Caki2 (cell line): ENCODE data around the gene SGO2. TPM values are rescaled to one million over a fixed set of nuclear protein-coding genes. Genes with fewer than 3 reads are reported as not detected.

Source experiments
- DNase-seq: peaks from one replicate; pipeline ENCODE4 v3.0.0-alpha.2; 2015; ENCODE audit warnings: low read depth
- in situ Hi-C: cut with HindIII; loops from 2 replicates; pipeline ENCODE4 v1.10.0; 2016; ENCODE audit warnings: low sequenced_read_pairs, low pct_unique_long_range_greater_than_20kb, mixed read lengths
- total RNA-seq: library from RNA; depleted of rRNA; stranded (reverse); fragments of >200 nt; shearing (Covaris generic); gene quantifications from 2 replicates; pipeline ENCODE4 v1.2.3, GENCODE V29; 2014; ENCODE audit warnings: low replicate concordance; rRNA removed

SGO2 gene, protein sequence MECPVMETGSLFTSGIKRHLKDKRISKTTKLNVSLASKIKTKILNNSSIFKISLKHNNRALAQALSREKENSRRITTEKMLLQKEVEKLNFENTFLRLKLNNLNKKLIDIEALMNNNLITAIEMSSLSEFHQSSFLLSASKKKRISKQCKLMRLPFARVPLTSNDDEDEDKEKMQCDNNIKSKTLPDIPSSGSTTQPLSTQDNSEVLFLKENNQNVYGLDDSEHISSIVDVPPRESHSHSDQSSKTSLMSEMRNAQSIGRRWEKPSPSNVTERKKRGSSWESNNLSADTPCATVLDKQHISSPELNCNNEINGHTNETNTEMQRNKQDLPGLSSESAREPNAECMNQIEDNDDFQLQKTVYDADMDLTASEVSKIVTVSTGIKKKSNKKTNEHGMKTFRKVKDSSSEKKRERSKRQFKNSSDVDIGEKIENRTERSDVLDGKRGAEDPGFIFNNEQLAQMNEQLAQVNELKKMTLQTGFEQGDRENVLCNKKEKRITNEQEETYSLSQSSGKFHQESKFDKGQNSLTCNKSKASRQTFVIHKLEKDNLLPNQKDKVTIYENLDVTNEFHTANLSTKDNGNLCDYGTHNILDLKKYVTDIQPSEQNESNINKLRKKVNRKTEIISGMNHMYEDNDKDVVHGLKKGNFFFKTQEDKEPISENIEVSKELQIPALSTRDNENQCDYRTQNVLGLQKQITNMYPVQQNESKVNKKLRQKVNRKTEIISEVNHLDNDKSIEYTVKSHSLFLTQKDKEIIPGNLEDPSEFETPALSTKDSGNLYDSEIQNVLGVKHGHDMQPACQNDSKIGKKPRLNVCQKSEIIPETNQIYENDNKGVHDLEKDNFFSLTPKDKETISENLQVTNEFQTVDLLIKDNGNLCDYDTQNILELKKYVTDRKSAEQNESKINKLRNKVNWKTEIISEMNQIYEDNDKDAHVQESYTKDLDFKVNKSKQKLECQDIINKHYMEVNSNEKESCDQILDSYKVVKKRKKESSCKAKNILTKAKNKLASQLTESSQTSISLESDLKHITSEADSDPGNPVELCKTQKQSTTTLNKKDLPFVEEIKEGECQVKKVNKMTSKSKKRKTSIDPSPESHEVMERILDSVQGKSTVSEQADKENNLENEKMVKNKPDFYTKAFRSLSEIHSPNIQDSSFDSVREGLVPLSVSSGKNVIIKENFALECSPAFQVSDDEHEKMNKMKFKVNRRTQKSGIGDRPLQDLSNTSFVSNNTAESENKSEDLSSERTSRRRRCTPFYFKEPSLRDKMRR
- 5.2 and 7.1 TPM in 2 replicates for total RNA-seq

DNA sequence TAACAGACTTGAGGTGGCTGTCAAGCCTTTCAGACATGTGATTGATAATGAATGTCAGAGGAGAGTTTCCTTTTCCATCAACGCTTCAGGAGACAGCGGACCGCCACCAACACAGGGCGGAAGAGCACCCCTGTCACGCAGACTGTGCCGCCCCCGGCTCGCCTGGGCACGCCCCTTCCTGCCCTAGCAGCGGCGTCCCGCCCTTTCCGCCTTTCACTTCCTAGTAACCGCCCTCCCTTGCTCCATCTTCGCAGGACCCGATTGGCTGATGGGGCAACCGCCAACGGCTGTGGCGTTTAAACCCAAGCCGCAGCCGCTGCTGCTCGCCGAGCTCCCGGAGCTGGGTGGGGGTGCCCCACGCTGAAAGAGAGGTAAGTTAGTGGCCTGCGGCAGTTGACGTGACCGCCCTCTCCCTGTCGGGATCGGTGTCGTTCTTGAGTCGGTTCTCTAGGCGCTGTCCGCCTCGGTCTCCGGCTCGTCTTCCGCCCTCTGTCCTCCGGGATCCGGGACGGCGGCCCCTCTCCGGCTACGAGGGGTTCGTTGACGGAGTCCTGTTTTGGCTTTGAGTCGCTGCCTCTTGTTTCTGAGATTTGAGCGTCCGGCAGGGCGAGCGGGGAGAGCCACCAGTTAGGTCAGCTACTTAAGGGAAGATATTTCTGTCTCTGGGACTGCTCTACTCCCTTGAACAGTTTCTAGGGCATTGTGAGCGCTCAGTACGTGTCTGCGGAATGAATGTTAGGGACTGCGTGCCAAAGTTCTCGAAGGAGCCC lies at the start of gene SGO2:
TSS of gene SGO2 (plus strand) at position 326 of the 770 bp plus-strand sequence. CDS start 6,769 bp downstream, outside the sequence.
- peak; percentile 95 for DNase-seq
- in situ Hi-C loops, result no loop called here

DNA sequence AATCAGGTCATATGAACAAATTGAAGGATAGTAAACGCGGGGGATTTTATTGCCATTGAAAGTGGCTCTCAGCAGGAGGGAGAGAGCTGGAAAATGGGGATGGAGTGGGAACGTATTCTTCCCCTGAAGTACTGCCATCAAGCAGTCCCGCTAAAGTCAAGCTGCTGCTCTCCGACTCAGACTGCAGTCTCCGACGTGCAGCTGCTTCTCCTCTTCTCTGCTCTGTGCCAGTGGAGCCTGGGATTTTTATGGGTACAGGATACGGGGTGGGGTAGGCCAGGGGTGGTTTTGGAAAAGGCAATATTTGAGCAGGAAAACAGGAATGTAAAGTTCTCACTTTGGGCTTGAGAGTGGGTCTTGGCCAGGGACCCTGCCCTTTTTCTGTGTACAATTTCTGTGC lies 49.2 kb upstream of the SGO2 start:
- no peak for DNase-seq
- in situ Hi-C loops, result loop anchor here (25.0 kb wide), 1 partner anchor 165 kb away; the partner anchor contains the start of gene SPATS2L

DNA sequence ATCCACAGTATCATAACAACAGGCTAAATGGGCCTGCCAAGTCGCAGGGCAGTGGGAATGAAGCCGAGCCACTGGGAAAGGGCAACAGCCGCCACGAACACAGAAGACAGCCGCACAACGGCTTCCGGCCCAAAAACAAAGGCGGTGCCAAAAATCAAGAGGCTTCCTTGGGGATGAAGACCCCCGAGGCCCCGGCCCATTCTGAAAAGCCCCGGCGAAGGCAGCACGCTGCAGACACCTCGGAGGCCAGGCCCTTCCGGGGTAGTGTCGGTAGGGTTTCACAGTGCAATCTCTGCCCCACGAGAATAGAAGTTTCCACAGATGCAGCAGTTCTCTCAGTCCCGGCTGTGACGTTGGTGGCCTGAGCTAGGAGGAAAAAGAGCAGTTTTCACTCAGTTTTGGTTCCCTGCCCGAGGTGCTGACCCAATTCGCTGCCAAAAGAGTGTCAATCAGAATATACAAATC lies 48.3 kb upstream of the SGO2 start:
- in situ Hi-C loops, result loop anchor here (25.0 kb wide), 1 partner anchor 165 kb away; the partner anchor contains the start of gene SPATS2L

DNA sequence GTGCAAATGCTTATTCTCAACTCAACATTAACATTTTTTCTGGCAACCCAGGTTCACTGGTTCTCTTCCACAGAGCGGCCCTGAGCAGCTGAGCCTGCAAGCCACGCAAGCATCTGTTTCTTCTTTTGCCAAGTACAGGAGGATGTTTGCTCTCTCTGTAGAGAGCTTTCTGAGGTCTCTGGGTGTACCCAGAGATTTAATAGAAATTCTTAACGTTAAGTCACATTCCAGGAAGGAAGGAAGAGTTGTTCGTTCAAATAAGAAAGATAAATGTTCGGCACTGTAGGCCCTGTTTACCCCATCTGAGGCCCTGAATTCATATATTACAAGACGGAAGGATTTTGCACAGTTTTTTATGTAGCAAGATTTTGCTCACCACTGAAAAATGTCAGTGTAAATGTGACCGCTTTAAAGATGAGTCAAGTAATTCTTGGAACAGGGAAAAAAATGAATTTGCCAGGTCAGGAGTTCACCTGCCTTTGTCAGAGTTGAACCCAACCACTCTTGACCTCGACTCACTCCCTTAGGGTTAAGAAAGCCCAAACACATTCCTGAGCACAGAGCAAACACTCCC lies 46.2 kb upstream of the SGO2 start:
- DNase-seq, result no peak
- in situ Hi-C loops, result loop anchor here (25.0 kb wide), 1 partner anchor 167 kb away; the partner anchor contains the start of gene SPATS2L

More for the DNA sequence above, 48.3 kb upstream of the SGO2 start:
- DNase-seq, result no peak

DNA sequence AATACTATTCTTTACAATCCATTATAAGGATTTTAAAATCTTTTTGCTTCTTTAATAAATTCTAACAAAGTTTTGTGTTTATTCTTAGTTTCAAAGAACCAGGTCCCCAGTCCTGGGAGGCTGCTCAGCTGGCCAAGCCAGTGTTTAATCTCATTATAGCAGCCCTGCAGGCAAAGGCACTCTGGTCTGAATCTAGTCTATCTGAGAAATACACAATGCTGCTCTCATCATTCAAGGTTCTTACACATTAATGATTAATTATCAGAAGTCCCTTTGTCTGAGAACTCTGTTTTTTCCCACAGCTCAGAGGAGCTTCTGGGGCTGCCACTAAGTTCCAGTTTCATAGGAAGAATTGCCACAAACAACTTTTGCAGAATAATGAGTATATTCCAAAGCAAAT lies 43.8 kb upstream of the SGO2 start:
- in situ Hi-C loops, result loop anchor here (25.0 kb wide), 1 partner anchor 170 kb away; the partner anchor contains the start of gene SPATS2L
- DNase-seq, result no peak

DNA sequence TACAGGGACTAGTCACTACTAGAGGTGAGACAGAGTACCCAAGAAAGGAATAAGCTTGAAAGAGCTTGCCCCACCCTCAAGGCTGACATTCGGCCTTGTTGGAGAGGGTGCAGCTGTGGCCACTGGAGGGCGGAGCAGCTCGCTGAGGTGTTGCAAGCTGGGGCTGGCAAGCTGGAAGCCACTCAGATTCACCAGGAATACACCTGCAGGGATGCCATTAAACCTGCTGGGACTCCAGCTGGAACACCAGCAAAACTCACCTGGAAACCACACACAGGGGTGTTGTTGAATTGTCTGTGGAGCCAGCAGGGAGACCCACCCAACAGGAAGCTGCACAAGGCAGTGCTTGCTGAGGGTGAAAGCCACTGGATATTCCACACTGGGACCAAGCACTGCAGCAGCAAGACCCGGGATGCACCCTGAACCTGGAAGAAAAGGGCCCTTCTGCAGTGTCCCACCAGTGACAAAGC lies 42.2 kb upstream of the SGO2 start:
- DNase-seq, result peak; percentile 47
- in situ Hi-C loops, result loop anchor here (25.0 kb wide), 1 partner anchor 171 kb away; the partner anchor contains the start of gene SPATS2L

DNA sequence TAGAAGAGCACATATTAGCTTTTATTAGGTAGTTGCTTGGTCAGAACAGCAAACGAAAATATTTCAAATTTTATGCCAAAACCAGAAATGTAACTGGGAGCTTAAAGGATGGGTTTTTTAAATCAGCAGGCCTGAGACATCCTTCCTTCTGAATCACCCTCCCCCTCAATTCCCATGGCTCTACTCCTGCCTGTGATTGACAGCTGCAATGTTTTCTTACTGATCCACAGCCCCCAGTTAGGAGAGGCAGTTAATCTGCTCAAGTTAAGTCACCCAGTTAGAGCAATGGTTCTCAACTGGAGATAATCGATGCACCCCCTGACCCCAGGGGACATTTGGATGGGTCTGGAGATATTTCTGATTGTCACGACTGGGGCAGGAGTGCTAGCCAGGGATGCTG lies 41.1 kb upstream of the SGO2 start:
- in situ Hi-C loops, result loop anchor here (25.0 kb wide), 1 partner anchor 173 kb away; the partner anchor contains the start of gene SPATS2L
- no peak for DNase-seq

DNA sequence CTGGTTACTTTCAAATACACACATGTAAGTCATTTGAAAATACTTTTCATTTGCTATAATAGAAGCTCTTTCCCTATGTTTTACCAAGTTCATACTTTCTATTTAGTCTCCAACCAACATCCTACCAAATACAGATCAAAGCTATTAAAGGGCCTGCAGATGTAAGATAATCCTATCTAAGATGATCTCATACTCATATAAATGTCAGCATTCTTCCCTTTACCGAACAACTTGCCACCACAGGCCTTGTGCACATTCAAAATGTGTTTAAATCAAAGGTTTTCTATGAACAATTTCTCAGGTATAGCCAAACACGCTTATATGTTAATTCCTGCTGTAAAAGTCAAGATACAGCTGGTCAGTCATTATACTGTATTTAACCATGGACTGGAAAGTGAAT lies 39.5 kb upstream of the SGO2 start:
- no peak for DNase-seq
- in situ Hi-C loops, result loop anchor here (25.0 kb wide), 1 partner anchor 174 kb away; the partner anchor contains the start of gene SPATS2L

DNA sequence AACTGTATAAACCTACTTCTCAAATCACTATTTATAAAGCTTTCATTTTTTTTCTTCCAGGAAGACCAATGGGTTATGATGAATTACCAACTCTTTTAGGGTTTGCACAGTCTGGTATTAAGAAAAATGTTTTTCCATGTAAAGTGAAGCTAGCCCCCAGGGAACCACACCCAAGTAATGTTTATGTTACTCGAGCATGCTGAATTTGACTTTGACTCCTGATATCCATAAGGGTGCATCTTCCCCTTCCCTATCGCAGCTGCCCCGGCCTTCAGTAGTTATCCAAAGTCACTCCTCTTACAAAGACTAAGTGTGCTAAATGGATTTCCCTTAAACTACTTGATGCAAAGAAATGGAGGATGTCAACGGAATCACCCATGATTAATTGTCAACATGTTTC lies 37.8 kb upstream of the SGO2 start:
- in situ Hi-C loops, result loop anchor here (25.0 kb wide), 1 partner anchor 176 kb away; the partner anchor contains the start of gene SPATS2L
- DNase-seq, result no peak

DNA sequence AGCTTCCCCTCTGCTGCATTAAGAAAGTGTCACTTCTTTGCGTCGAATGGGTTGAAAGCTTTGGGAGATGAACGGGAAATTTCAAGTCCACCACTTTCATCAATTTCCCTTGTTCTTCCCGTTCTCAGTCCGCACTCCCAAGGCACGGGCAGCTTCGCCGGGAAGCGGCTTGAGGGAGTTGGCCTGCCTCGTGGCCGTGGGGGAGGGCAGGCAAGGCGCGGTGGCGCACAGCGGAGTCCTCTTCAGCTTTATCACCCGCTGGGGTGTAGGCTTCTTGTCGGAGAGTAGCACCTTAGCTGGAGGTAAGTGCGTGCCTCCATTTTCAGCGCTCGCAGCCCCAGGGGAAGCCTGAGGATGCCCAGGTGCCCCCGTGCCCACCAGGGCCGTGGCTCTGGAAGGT lies 36.0 kb upstream of the SGO2 start:
- no peak for DNase-seq
- in situ Hi-C loops, result loop anchor here (25.0 kb wide), 1 partner anchor 178 kb away; the partner anchor contains the start of gene SPATS2L

DNA sequence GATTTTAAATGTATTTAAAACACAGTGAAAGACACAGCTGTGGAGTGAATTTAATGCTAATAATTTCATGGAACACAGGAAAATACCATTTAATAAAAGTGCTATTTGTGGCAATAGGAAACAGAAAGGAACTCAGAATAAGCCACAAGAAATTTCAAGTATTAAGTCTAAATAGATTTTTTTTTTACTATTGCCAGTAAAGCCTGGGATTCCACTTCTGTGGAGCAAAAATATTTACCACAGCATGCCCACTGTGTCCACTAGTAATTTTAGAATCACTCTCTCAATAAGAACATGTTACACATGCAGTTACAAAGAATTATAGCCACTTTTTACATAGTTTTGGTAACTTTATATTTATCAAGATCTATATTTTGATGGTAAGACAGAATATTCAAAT lies 33.4 kb upstream of the SGO2 start:
- in situ Hi-C loops, result loop anchor here (25.0 kb wide), 1 partner anchor 180 kb away; the partner anchor contains the start of gene SPATS2L
- DNase-seq, result no peak

DNA sequence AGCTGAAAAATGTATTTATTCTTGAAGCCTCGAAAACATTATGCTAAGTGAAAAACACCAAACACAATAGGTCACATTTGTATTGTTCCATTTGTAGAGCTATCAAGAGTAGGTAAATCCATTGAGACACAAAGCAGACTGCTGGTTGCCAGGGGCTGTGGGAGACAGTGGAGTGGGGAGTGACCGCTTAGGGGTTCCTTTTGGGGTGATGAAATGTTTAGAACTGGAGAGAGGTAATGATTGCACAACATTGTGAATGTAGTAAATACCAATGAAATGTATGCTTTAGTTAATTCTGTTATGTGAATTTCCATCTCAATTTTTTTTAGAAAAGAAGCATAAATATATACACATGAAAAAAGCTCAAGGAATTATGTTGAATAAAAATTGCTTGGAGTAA lies 32.0 kb upstream of the SGO2 start:
- DNase-seq, result no peak
- in situ Hi-C loops, result loop anchor here (25.0 kb wide), 1 partner anchor 182 kb away; the partner anchor contains the start of gene SPATS2L

DNA sequence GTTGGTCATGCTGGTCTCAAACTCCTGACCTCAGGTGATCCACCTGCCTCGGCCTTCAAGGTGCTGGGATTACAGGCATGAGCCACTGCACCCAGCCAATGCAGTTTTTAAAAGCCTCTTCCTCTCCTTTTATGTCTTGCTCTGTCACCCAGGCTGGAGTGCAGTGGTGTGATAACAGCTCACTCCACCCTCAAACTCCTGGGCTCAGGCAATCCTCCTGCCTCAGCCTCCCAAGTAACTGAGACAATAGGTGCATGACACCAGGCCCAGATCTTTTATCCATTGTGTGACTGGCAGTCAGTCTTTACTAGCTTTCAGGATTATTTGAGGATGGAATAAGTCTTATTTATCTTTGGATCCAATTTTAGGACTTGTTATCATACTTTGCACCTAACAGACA lies 29.3 kb upstream of the SGO2 start:
- in situ Hi-C loops, result loop anchor here (25.0 kb wide), 1 partner anchor 184 kb away; the partner anchor contains the start of gene SPATS2L
- no peak for DNase-seq

DNA sequence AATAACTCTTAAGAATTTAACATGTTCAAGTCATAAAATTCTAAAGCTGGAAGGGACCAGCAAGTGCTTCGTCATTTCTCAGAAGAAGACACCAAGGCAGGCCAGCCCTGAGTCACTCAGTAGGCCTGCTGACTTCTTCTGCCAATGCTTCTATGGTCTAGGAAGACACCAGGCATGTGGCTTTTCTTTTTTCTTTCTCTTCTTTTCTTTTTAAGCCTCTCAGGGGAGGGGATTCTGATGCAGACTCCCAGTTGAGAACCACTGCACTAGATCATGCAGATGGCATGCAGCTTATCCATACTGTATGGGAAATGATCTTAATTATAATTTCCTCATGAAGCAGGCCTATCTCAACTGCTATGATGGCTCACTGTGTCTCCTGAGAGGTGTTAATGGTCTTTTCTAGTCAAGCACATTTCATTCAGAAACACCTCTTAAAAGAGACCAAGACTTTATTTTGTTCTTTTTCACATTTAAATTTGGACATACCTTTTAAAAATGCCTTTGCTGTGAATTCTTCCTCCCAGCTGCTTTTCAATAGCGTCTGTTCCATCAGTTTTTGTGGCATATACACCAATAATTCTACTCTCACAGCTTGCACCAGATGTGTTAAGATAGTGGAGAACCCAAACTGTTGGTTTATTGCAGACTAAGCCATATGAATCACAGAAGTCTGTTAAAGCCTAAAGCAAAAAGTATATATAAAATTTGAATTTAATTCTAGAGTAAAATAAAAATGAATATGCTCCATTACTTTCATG lies 27.4 kb upstream of the SGO2 start:
- DNase-seq, result no peak
- in situ Hi-C loops, result loop anchor here (25.0 kb wide), 1 partner anchor 186 kb away; the partner anchor contains the start of gene SPATS2L

DNA sequence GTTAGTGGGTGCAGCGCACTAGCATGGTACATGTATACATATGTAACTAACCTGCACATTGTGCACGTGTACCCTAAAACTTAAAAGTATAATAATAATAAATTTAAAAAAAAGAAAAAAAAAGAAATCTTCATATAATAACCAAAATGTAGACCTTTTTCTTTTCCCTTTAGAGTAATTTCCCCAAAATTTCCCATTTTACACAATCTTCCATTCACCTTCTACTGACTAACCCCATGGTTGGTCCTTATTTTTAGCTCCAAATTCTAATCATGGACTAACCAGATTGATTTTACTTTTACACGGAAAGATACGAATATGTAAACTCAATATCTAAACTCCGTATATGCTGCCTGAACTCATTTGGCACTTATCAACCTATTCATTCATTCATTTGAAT lies 23.8 kb upstream of the SGO2 start:
- in situ Hi-C loops, result no loop called here

DNA sequence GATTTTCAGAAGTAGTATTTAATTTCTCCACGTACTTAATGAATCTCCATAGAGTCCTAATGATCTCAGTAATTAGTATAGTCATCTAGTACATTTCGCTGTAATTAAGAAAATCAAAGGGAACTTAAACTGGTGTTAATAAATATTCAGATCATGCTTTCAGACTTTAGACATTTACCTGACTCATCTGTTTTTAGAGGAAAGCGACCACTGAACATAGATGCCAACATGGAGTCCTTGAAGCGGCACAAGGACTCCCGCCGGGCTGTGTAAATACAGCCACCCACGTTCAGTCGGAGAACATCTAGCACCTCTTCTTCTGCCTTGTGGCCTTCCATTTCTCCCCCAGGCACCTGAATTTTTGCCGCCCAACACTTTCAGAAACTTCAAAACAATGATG lies 19.3 kb upstream of the SGO2 start:
- in situ Hi-C loops, result no loop called here
- DNase-seq, result no peak

More for the DNA sequence above, 23.8 kb upstream of the SGO2 start:
- DNase-seq, result no peak
